ENCODE measurements around the gene KCND1. TPM values are rescaled to one million over a fixed set of nuclear protein-coding genes. Genes with fewer than 3 reads are reported as not detected.

KCND1 gene
- polyA plus RNA-seq, 1 donor from 2014 or later = 3.7 TPM

DNA sequence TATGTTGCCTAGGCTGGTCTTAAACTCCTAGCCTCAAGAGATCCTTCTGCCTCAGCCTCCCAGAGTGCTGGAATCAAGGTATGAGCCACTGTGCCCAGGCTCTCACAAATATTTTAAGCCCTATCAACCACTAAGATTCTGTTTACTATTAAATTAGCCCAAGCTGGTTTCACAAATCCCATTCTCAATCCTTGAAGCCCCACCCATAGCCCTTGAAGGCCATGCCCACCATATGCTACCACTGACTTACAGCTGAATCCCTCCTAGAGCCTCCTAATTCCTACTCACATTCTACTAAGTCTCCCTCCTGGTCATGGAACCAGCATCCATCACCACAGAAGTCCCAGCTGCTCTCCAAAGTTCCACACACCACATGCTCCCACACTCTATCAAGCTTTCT, 20.7 kb upstream of the KCND1 start:
- TF ChIP-seq POLR2AphosphoS5 (IDR thresholded peaks at IDR 0.05) (no peak), EZH2 (IDR thresholded peaks at IDR 0.05; ENCODE audit: borderline replicate concordance, insufficient read depth, low read length, poor library complexity, severe bottlenecking) (no peak), MXI1 (conservative IDR thresholded peaks at IDR 0.05; ENCODE audit: poor library complexity, severe bottlenecking) (no peak), EP300 (conservative IDR thresholded peaks at IDR 0.05; ENCODE audit: poor library complexity, severe bottlenecking) (no peak), SMC3 (conservative IDR thresholded peaks at IDR 0.05; ENCODE audit: poor library complexity) (no peak)
- TF ChIP-seq, protein P1, sequence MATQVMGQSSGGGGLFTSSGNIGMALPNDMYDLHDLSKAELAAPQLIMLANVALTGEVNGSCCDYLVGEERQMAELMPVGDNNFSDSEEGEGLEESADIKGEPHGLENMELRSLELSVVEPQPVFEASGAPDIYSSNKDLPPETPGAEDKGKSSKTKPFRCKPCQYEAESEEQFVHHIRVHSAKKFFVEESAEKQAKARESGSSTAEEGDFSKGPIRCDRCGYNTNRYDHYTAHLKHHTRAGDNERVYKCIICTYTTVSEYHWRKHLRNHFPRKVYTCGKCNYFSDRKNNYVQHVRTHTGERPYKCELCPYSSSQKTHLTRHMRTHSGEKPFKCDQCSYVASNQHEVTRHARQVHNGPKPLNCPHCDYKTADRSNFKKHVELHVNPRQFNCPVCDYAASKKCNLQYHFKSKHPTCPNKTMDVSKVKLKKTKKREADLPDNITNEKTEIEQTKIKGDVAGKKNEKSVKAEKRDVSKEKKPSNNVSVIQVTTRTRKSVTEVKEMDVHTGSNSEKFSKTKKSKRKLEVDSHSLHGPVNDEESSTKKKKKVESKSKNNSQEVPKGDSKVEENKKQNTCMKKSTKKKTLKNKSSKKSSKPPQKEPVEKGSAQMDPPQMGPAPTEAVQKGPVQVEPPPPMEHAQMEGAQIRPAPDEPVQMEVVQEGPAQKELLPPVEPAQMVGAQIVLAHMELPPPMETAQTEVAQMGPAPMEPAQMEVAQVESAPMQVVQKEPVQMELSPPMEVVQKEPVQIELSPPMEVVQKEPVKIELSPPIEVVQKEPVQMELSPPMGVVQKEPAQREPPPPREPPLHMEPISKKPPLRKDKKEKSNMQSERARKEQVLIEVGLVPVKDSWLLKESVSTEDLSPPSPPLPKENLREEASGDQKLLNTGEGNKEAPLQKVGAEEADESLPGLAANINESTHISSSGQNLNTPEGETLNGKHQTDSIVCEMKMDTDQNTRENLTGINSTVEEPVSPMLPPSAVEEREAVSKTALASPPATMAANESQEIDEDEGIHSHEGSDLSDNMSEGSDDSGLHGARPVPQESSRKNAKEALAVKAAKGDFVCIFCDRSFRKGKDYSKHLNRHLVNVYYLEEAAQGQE (IDR thresholded peaks at IDR 0.05; ENCODE audit: borderline replicate concordance) = no peak
- Histone ChIP-seq H3K9me2 (ENCODE audit: insufficient read depth, low read length) (no peaks in the 10 kb centered on the region), H3K4me3 (ENCODE audit: low read length) (no peak overlapping the region), H4K20me1 (ENCODE audit: insufficient read depth) (no peaks in the 10 kb centered on the region), H3K27ac (ENCODE audit: low read length) (no peak overlapping the region), H3K9me3 (ENCODE audit: low read length) (no peaks in the 10 kb centered on the region), H3K27me3 (ENCODE audit: insufficient read depth, low read depth, low read length) (no peaks in the 10 kb centered on the region), H2AFZ (ENCODE audit: low read depth, low read length) (no peak overlapping the region), H3K36me3 (ENCODE audit: insufficient read depth, low read length) (no peaks in the 10 kb centered on the region), H3K9ac (ENCODE audit: low read length) (no peak overlapping the region), H3K4me2 (ENCODE audit: low read length) (no peak overlapping the region), H3K79me2 (replicated peaks; ENCODE audit: insufficient read depth, low read length) (no peaks in the 10 kb centered on the region), H3F3A (ENCODE audit: insufficient read depth, low read length, poor library complexity, severe bottlenecking) (no peaks in the 10 kb centered on the region)

DNA sequence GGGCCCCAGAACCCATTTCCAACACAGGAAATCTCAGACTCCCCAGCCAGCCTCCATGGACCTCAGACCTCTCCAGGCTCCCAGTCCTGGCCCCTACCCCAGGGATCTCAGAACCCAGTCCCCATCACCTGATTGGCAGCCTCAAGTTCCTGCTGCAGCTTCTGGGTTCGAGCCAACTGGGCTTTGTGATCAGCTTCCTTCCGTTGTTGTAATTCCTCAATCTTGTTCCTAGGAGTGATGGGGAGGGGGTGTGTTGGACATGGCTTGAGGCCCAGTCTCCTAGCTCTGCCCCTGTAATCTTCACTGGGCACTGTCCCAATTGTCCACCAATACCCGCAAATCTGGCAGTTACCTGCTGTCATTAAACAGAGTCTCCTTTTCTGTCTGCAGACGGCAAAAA, 17.8 kb upstream of the KCND1 start:
- no peaks in the 10 kb centered on the region for H3F3A ChIP-seq (ENCODE audit: insufficient read depth, low read length, poor library complexity, severe bottlenecking)
- TF ChIP-seq EP300 (conservative IDR thresholded peaks at IDR 0.05; ENCODE audit: poor library complexity, severe bottlenecking) = no peak
- TF ChIP-seq MXI1 (conservative IDR thresholded peaks at IDR 0.05; ENCODE audit: poor library complexity, severe bottlenecking) = no peak
- TF ChIP-seq EZH2 (IDR thresholded peaks at IDR 0.05; ENCODE audit: borderline replicate concordance, insufficient read depth, low read length, poor library complexity, severe bottlenecking) = no peak
- TF ChIP-seq TAF1 (IDR thresholded peaks at IDR 0.05; ENCODE audit: low read depth) = no peak
- no peak for TF ChIP-seq POLR2AphosphoS5 (IDR thresholded peaks at IDR 0.05)
- TF ChIP-seq, protein P2, sequence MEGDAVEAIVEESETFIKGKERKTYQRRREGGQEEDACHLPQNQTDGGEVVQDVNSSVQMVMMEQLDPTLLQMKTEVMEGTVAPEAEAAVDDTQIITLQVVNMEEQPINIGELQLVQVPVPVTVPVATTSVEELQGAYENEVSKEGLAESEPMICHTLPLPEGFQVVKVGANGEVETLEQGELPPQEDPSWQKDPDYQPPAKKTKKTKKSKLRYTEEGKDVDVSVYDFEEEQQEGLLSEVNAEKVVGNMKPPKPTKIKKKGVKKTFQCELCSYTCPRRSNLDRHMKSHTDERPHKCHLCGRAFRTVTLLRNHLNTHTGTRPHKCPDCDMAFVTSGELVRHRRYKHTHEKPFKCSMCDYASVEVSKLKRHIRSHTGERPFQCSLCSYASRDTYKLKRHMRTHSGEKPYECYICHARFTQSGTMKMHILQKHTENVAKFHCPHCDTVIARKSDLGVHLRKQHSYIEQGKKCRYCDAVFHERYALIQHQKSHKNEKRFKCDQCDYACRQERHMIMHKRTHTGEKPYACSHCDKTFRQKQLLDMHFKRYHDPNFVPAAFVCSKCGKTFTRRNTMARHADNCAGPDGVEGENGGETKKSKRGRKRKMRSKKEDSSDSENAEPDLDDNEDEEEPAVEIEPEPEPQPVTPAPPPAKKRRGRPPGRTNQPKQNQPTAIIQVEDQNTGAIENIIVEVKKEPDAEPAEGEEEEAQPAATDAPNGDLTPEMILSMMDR (IDR thresholded peaks at IDR 0.05; ENCODE audit: poor library complexity, severe bottlenecking) = no peak
- no peak overlapping the region for H2AFZ ChIP-seq (ENCODE audit: low read depth, low read length)
- no peaks in the 10 kb centered on the region for H3K9me3 ChIP-seq (ENCODE audit: low read length)
- no peaks in the 10 kb centered on the region for H3K36me3 ChIP-seq (ENCODE audit: insufficient read depth, low read length)
- no peak overlapping the region for H3K27ac ChIP-seq (ENCODE audit: low read length)
- no peak overlapping the region for H3K9ac ChIP-seq (ENCODE audit: low read length)
- H3K9me2 ChIP-seq (ENCODE audit: insufficient read depth, low read length) = no peaks in the 10 kb centered on the region
- no peaks in the 10 kb centered on the region for H3K27me3 ChIP-seq (ENCODE audit: insufficient read depth, low read depth, low read length)
- H3K4me2 ChIP-seq (ENCODE audit: low read length) = no peak overlapping the region
- H3K4me3 ChIP-seq (ENCODE audit: low read length) = no peak overlapping the region
- H4K20me1 ChIP-seq (ENCODE audit: insufficient read depth) = no peaks in the 10 kb centered on the region
- H3K79me2 ChIP-seq (replicated peaks; ENCODE audit: insufficient read depth, low read length) = no peaks in the 10 kb centered on the region

DNA sequence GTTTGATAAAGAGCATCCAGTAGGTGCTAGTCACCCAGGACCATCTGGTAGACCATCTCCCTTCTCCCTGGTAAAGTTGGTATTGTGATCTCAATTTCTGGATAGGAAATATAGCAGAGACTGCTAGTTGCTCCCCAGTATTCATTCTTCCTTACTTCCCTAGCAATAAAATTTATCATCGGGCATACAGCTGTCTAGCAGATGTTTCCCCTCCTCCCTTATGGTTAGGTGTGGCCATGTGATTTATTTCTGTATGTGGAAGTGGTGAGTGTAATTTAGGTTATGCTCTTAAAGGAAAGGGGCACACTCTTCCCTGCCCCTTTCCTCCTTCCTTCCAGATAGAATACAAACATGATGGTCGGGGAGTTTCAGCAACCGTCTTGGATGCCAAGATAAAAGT, 12.3 kb upstream of the KCND1 start:
- no peaks in the 10 kb centered on the region for H3K27me3 ChIP-seq (ENCODE audit: insufficient read depth, low read depth, low read length)
- no peaks in the 10 kb centered on the region for H3F3A ChIP-seq (ENCODE audit: insufficient read depth, low read length, poor library complexity, severe bottlenecking)
- H3K79me2 ChIP-seq (replicated peaks; ENCODE audit: insufficient read depth, low read length) = no peaks in the 10 kb centered on the region
- H3K9me3 ChIP-seq (ENCODE audit: low read length) = no peaks in the 10 kb centered on the region
- no peaks in the 10 kb centered on the region for H3K36me3 ChIP-seq (ENCODE audit: insufficient read depth, low read length)
- no peak overlapping the region for H3K4me3 ChIP-seq (ENCODE audit: low read length)
- H3K4me2 ChIP-seq (ENCODE audit: low read length) = no peak overlapping the region
- no peaks in the 10 kb centered on the region for H3K9me2 ChIP-seq (ENCODE audit: insufficient read depth, low read length)
- TF ChIP-seq SMC3 (conservative IDR thresholded peaks at IDR 0.05; ENCODE audit: poor library complexity) (no peak), TAF1 (IDR thresholded peaks at IDR 0.05; ENCODE audit: low read depth) (no peak), EZH2 (IDR thresholded peaks at IDR 0.05; ENCODE audit: borderline replicate concordance, insufficient read depth, low read length, poor library complexity, severe bottlenecking) (no peak), EP300 (conservative IDR thresholded peaks at IDR 0.05; ENCODE audit: poor library complexity, severe bottlenecking) (no peak), RAD21 (conservative IDR thresholded peaks at IDR 0.05) (no peak)
- TF ChIP-seq, protein P2 (IDR thresholded peaks at IDR 0.05; ENCODE audit: poor library complexity, severe bottlenecking) = no peak
- TF ChIP-seq, protein P1 (IDR thresholded peaks at IDR 0.05; ENCODE audit: borderline replicate concordance) = no peak
- no peaks in the 10 kb centered on the region for H4K20me1 ChIP-seq (ENCODE audit: insufficient read depth)
- no peak overlapping the region for H3K27ac ChIP-seq (ENCODE audit: low read length)
- H3K9ac ChIP-seq (ENCODE audit: low read length) = no peak overlapping the region
- H2AFZ ChIP-seq (ENCODE audit: low read depth, low read length) = no peak overlapping the region
